Trophoblast cell (in vitro differentiated cells and primary cell): Measurements from ENCODE around the gene ELK3.

ENCODE experiments used
- DNase-seq, 2 donors: peaks; one replicate each; pipeline ENCODE4 v3.0.0-alpha.2; 2016
- H2AFZ ChIP-seq: 2 replicates; pipeline ENCODE4 v1.6.1; 2013; ENCODE audit warnings: low read length, moderate library complexity, mild to moderate bottlenecking; ENCODE audit not compliant: insufficient read depth, poor library complexity
- H2AK5ac ChIP-seq: 2 replicates; pipeline ENCODE4 v1.6.1; 2013; ENCODE audit warnings: mild to moderate bottlenecking, low read length
- H2BK120ac ChIP-seq: 2 replicates; pipeline ENCODE4 v1.6.1; 2013; ENCODE audit warnings: low read length, mild to moderate bottlenecking, moderate library complexity; ENCODE audit not compliant: insufficient read depth, poor library complexity
- H2BK12ac ChIP-seq: 2 replicates; pipeline ENCODE4 v1.6.1; 2013; ENCODE audit warnings: mild to moderate bottlenecking, low read length, moderate library complexity
- H2BK5ac ChIP-seq: 2 replicates; pipeline ENCODE4 v1.6.1; 2013; ENCODE audit warnings: low read length, low read depth, moderate library complexity, mild to moderate bottlenecking; ENCODE audit not compliant: poor library complexity
- H3K14ac ChIP-seq: 2 replicates; pipeline ENCODE4 v1.6.1; 2013; ENCODE audit warnings: mild to moderate bottlenecking, low read length
- H3K18ac ChIP-seq: 2 replicates; pipeline ENCODE4 v1.6.1; 2013; ENCODE audit warnings: mild to moderate bottlenecking, low read length
- H3K23ac ChIP-seq: 2 replicates; pipeline ENCODE4 v1.6.1; 2013; ENCODE audit warnings: low read length
- H3K27ac ChIP-seq: 2 replicates; pipeline ENCODE4 v1.5.1; 2013; ENCODE audit warnings: low read depth, mild to moderate bottlenecking, inconsistent platforms, low read length, moderate library complexity
- H3K27me3 ChIP-seq: 2 replicates; pipeline ENCODE4 v1.6.1; 2013; ENCODE audit warnings: inconsistent platforms, mild to moderate bottlenecking, low read length, moderate library complexity; ENCODE audit not compliant: insufficient read depth
- H3K36me3 ChIP-seq, 2 experiments: 1 replicate in 1 of 2; 2 replicates in 1 of 2; pipeline ENCODE4 v1.6.1; 2013; ENCODE audit warnings: low read length in 2 of 2, mild to moderate bottlenecking in 2 of 2, moderate library complexity in 1 of 2; ENCODE audit not compliant: insufficient read depth in 2 of 2, control insufficient read depth in 1 of 2
- H3K4ac ChIP-seq: 2 replicates; pipeline ENCODE4 v1.6.1; 2013; ENCODE audit warnings: low read depth, mild to moderate bottlenecking, low read length, moderate library complexity
- H3K4me1 ChIP-seq, 2 experiments: 1 replicate in 1 of 2; 2 replicates in 1 of 2; pipeline ENCODE4 v1.6.1; 2013; ENCODE audit warnings: low read length in 2 of 2, mild to moderate bottlenecking in 2 of 2, moderate library complexity in 1 of 2; ENCODE audit not compliant: insufficient read depth in 2 of 2, control insufficient read depth in 1 of 2
- H3K4me2 ChIP-seq: 2 replicates; pipeline ENCODE4 v1.6.1; 2013; ENCODE audit warnings: inconsistent platforms, mild to moderate bottlenecking, low read length, moderate library complexity
- H3K4me3 ChIP-seq: 2 replicates; pipeline ENCODE4 v1.5.1; 2013; ENCODE audit warnings: mild to moderate bottlenecking, low read depth, low read length, inconsistent platforms
- H3K79me1 ChIP-seq: one replicate; pipeline ENCODE4 v1.6.1; 2013; ENCODE audit warnings: low read length
- H3K79me2 ChIP-seq: 2 replicates; pipeline ENCODE4 v1.6.1; 2013; ENCODE audit warnings: low read length, mild to moderate bottlenecking; ENCODE audit not compliant: control insufficient read depth, insufficient read depth, poor library complexity
- H3K9ac ChIP-seq: 2 replicates; pipeline ENCODE4 v1.6.1; 2013; ENCODE audit warnings: mild to moderate bottlenecking, low read length
- H3K9me3 ChIP-seq: 2 replicates; pipeline ENCODE4 v1.6.1; 2013; ENCODE audit warnings: low read depth, mild to moderate bottlenecking, control low read depth, inconsistent platforms, low read length; ENCODE audit not compliant: insufficient read depth
- H4K12ac ChIP-seq: 2 replicates; pipeline ENCODE4 v1.6.1; 2013; ENCODE audit warnings: low read depth, mild to moderate bottlenecking, low read length, moderate library complexity
- H4K8ac ChIP-seq: 2 replicates; pipeline ENCODE4 v1.6.1; 2013; ENCODE audit warnings: low read depth, mild to moderate bottlenecking, low read length, moderate library complexity
- H4K91ac ChIP-seq: one replicate; pipeline ENCODE4 v1.6.1; 2013; ENCODE audit warnings: low read depth, mild to moderate bottlenecking, low read length, moderate library complexity
- WGBS: extraction: QIAGEN DNeasy Blood & Tissue Kit; methylation state at CpG from one replicate; pipeline ENCODE4 v1.1.7; 2013; ENCODE audit warnings: missing lambda C conversion rate; ENCODE audit not compliant: insufficient read length, insufficient coverage; ENCODE audit errors: extremely low coverage; 5-methylcytosine and 5-hydroxymethylcytosine counted together

ELK3 gene

DNA sequence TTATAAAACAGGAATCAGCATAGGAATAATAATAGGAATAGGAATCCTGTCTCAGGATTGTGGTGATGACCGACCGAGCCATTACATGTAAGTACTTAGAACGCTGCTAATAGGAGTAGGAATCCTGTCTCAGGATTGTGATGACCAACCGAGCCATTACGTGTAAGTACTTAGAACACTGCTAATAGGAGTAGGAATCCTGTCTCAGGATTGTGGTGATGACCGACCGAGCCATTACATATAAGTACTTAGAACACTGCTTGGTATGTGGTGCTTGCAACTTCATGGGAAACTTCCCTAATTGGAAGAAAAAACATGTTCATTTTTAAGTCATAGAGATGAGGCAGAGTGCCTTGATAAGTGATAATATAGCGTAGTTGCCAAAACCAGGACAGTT, 30.0 kb downstream of the ELK3 start:
- H2BK5ac ChIP-seq: no peak overlapping the region
- DNase-seq: no peak
- peaks cover 15 to 33% of the 10 kb centered on the region in 2 experiments for H3K36me3 ChIP-seq
- no peaks in the 10 kb centered on the region for H3K79me2 ChIP-seq
- H3K9me3 ChIP-seq: peaks cover 2% of the 10 kb centered on the region
- no peak overlapping the region for H4K12ac ChIP-seq
- no peak overlapping the region for H3K27ac ChIP-seq
- no peak overlapping the region for H4K8ac ChIP-seq
- H3K14ac ChIP-seq: no peak overlapping the region
- no peak overlapping the region for H4K91ac ChIP-seq
- peaks cover 6% of the 10 kb centered on the region for H3K79me1 ChIP-seq
- H2AFZ ChIP-seq: no peak overlapping the region
- H3K9ac ChIP-seq: no peak overlapping the region
- no peak overlapping the region for H2BK12ac ChIP-seq
- WGBS: no CpG with 5 or more reads among the region's 8 CpGs
- H3K4ac ChIP-seq: no peak overlapping the region
- no peaks in the 10 kb centered on the region for H3K27me3 ChIP-seq
- no peak overlapping the region for H3K23ac ChIP-seq
- H3K4me3 ChIP-seq: no peak overlapping the region
- H3K4me1 ChIP-seq: peaks cover 10 to 18% of the 10 kb centered on the region in 2 experiments
- H3K18ac ChIP-seq: no peak overlapping the region
- H2AK5ac ChIP-seq: no peak overlapping the region
- no peak overlapping the region for H3K4me2 ChIP-seq
- H2BK120ac ChIP-seq: no peak overlapping the region

GRCh38 chr12:96225044-96225855, 31.1 kb downstream of the ELK3 start:
- Histone ChIP-seq H3K4ac (no peak overlapping the region), H3K4me1 (peaks cover 7 to 9% of the 10 kb centered on the region in 2 experiments), H4K12ac (no peak overlapping the region), H3K4me3 (no peak overlapping the region), H3K23ac (no peak overlapping the region), H3K4me2 (no peak overlapping the region), H3K14ac (no peak overlapping the region), H3K18ac (no peak overlapping the region), H3K27me3 (no peaks in the 10 kb centered on the region), H3K79me1 (peaks cover 3% of the 10 kb centered on the region), H3K36me3 (peaks cover 15 to 33% of the 10 kb centered on the region in 2 experiments), H2AFZ (no peak overlapping the region), H2BK120ac (no peak overlapping the region), H3K79me2 (no peaks in the 10 kb centered on the region), H2BK5ac (no peak overlapping the region), H2BK12ac (no peak overlapping the region), H2AK5ac (no peak overlapping the region), H3K9me3 (peaks cover 2% of the 10 kb centered on the region), H4K8ac (no peak overlapping the region), H4K91ac (no peak overlapping the region), H3K9ac (no peak overlapping the region), H3K27ac (no peak overlapping the region)
- DNase-seq: no peak
- no CpG with 5 or more reads among the region's 7 CpGs for WGBS

DNA sequence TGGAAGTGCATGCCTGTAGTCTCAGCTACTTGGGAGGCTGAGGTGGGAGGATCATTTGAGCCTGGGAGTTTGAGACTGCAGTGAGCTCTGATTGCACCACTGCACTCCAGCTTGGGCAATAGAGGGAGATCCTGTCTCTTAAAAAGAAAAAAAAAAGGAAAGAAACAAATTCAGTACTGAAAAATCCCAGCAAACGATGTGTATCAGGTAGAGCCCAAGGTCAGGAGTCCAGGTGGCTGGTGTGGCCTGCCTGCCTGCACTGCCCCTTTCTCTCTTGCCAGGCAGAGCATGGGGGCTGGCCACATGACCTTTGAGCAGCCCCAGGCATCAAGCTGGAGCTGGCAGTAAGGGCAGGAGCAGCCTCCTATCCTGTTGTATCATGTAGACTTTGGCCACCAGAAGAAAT, 31.8 kb downstream of the ELK3 start:
- H4K91ac ChIP-seq: no peak overlapping the region
- WGBS: no CpG with 5 or more reads among the region's 1 CpG
- H4K12ac ChIP-seq: no peak overlapping the region
- no peak overlapping the region for H2BK120ac ChIP-seq
- no peak overlapping the region for H3K4ac ChIP-seq
- peaks cover 2% of the 10 kb centered on the region for H3K9me3 ChIP-seq
- peaks cover 2% of the 10 kb centered on the region for H3K79me1 ChIP-seq
- no peak overlapping the region for H2AFZ ChIP-seq
- no peak overlapping the region for H2BK5ac ChIP-seq
- H4K8ac ChIP-seq: no peak overlapping the region
- peak; percentile 12 to 55 for DNase-seq
- no peak overlapping the region for H3K18ac ChIP-seq
- H3K4me1 ChIP-seq: peaks cover 7 to 9% of the 10 kb centered on the region in 2 experiments
- no peak overlapping the region for H3K4me3 ChIP-seq
- H3K23ac ChIP-seq: no peak overlapping the region
- no peaks in the 10 kb centered on the region for H3K79me2 ChIP-seq
- H3K14ac ChIP-seq: no peak overlapping the region
- no peaks in the 10 kb centered on the region for H3K27me3 ChIP-seq
- peaks cover 15 to 33% of the 10 kb centered on the region in 2 experiments for H3K36me3 ChIP-seq
- no peak overlapping the region for H3K27ac ChIP-seq
- H2BK12ac ChIP-seq: no peak overlapping the region
- H3K4me2 ChIP-seq: no peak overlapping the region
- no peak overlapping the region for H2AK5ac ChIP-seq
- no peak overlapping the region for H3K9ac ChIP-seq

- DNase-seq: no peak
- H3K23ac ChIP-seq: peak overlapping the region; percentile 27
- WGBS: no CpG with 5 or more reads among the region's 4 CpGs
Measured at GRCh38 chr12:96226401-96226800, 32.2 kb downstream of the ELK3 start.

More at GRCh38 chr12:96226401-96226800, 32.2 kb downstream of the ELK3 start:
- H2BK12ac ChIP-seq: no peak overlapping the region
- H3K27me3 ChIP-seq: no peaks in the 10 kb centered on the region
- no peak overlapping the region for H4K12ac ChIP-seq
- H3K18ac ChIP-seq: no peak overlapping the region
- H2BK120ac ChIP-seq: no peak overlapping the region
- no peak overlapping the region for H2AK5ac ChIP-seq
- H4K8ac ChIP-seq: no peak overlapping the region
- no peak overlapping the region for H2AFZ ChIP-seq
- peaks cover 6 to 8% of the 10 kb centered on the region in 2 experiments for H3K4me1 ChIP-seq
- H3K79me2 ChIP-seq: no peaks in the 10 kb centered on the region
- peaks cover 15 to 33% of the 10 kb centered on the region in 2 experiments for H3K36me3 ChIP-seq
- peak overlapping the region; percentile 57 for H3K4me3 ChIP-seq
- no peak overlapping the region for H3K4me2 ChIP-seq
- no peak overlapping the region for H3K27ac ChIP-seq
- no peaks in the 10 kb centered on the region for H3K79me1 ChIP-seq
- no peak overlapping the region for H3K9ac ChIP-seq
- no peak overlapping the region for H3K4ac ChIP-seq
- H3K14ac ChIP-seq: no peak overlapping the region
- no peak overlapping the region for H2BK5ac ChIP-seq
- peaks cover 2% of the 10 kb centered on the region for H3K9me3 ChIP-seq
- H4K91ac ChIP-seq: no peak overlapping the region
